Measurements from ENCODE around the gene ZNF207.
"Not testable (repeated sequence)": the region's sequence is repeated elsewhere in the genome, so short reads cannot be mapped to it uniquely, and the experiment has no call there.

ZNF207 gene

GRCh38 chr17:32385971-32386370, 36.0 kb downstream of the ZNF207 start:
- Mint-ChIP-seq H3K4me3 (no peak overlapping the region), H3K36me3 (peaks cover 13% of the 10 kb centered on the region), H3K9me3 (no peaks in the 10 kb centered on the region), H3K27me3 (no peaks in the 10 kb centered on the region), H3K27ac (no peak overlapping the region), H3K4me1 (peaks cover 9% of the 10 kb centered on the region)
- DNase-seq (ENCODE audit: low spot score in 2 of 2) (no peak), ATAC-seq (ENCODE audit: low read depth) (no peak)

GRCh38 chr17:32386844-32387243, 36.9 kb downstream of the ZNF207 start:
- Mint-ChIP-seq H3K4me1 (peaks cover 9% of the 10 kb centered on the region), H3K27me3 (no peaks in the 10 kb centered on the region), H3K4me3 (no peak overlapping the region), H3K36me3 (peaks cover 10% of the 10 kb centered on the region), H3K27ac (peak overlapping the region; percentile 51), H3K9me3 (no peaks in the 10 kb centered on the region)
- ATAC-seq (ENCODE audit: low read depth) = no peak
- no peak for DNase-seq (ENCODE audit: low spot score in 2 of 2)

GRCh38 chr17:32388128-32388527, 38.2 kb downstream of the ZNF207 start:
- ATAC-seq (ENCODE audit: low read depth); H3K27me3 Mint-ChIP-seq; H3K4me1 Mint-ChIP-seq; H3K27ac Mint-ChIP-seq; H3K4me3 Mint-ChIP-seq; DNase-seq (ENCODE audit: low spot score in 2 of 2); H3K9me3 Mint-ChIP-seq; H3K36me3 Mint-ChIP-seq: not testable (repeated sequence)

GRCh38 chr17:32388613-32389459, 38.9 kb downstream of the ZNF207 start:
- Mint-ChIP-seq H3K4me3 (no peak overlapping the region), H3K4me1 (peaks cover 3% of the 10 kb centered on the region), H3K27ac (no peak overlapping the region), H3K27me3 (no peaks in the 10 kb centered on the region), H3K36me3 (no peaks in the 10 kb centered on the region), H3K9me3 (no peaks in the 10 kb centered on the region)
- DNase-seq (ENCODE audit: low spot score in 2 of 2) (no peak), ATAC-seq (ENCODE audit: low read depth) (no peak)

- Mint-ChIP-seq H3K27ac (no peak overlapping the region), H3K36me3 (peaks cover 1% of the 10 kb centered on the region), H3K27me3 (no peaks in the 10 kb centered on the region), H3K9me3 (peaks cover 1% of the 10 kb centered on the region), H3K4me3 (no peak overlapping the region), H3K4me1 (no peaks in the 10 kb centered on the region)
- ATAC-seq (ENCODE audit: low read depth) (no peak), DNase-seq (ENCODE audit: low spot score in 2 of 2) (no peak)
These were observed 43.9 kb downstream of the ZNF207 start for GRCh38 chr17:32393904-32394303.

GRCh38 chr17:32396343-32396742, 46.4 kb downstream of the ZNF207 start:
- Mint-ChIP-seq H3K9me3 (peaks cover 1% of the 10 kb centered on the region), H3K36me3 (peaks cover 1% of the 10 kb centered on the region), H3K4me1 (no peaks in the 10 kb centered on the region), H3K27me3 (no peaks in the 10 kb centered on the region), H3K27ac (no peak overlapping the region), H3K4me3 (no peak overlapping the region)
- DNase-seq (ENCODE audit: low spot score in 2 of 2) (no peak), ATAC-seq (ENCODE audit: low read depth) (no peak)

- DNase-seq (ENCODE audit: low spot score in 2 of 2) = no peak
- Mint-ChIP-seq H3K36me3 (peaks cover 1% of the 10 kb centered on the region), H3K4me1 (no peaks in the 10 kb centered on the region), H3K27me3 (no peaks in the 10 kb centered on the region), H3K27ac (no peak overlapping the region), H3K9me3 (peaks cover 1% of the 10 kb centered on the region), H3K4me3 (no peak overlapping the region)
- ATAC-seq (ENCODE audit: low read depth) = no peak
These were observed 49.0 kb downstream of the ZNF207 start for GRCh38 chr17:32398946-32399345.

GRCh38 chr17:32410085-32410484, 60.1 kb downstream of the ZNF207 start:
- not testable (repeated sequence) for H3K9me3 Mint-ChIP-seq; DNase-seq (ENCODE audit: low spot score in 2 of 2); H3K27ac Mint-ChIP-seq; H3K4me3 Mint-ChIP-seq; ATAC-seq (ENCODE audit: low read depth); H3K4me1 Mint-ChIP-seq; H3K27me3 Mint-ChIP-seq
- peaks cover 10% of the 10 kb centered on the region for H3K36me3 Mint-ChIP-seq

GRCh38 chr17:32426894-32427293, 76.9 kb downstream of the ZNF207 start:
- Mint-ChIP-seq H3K27me3 (no peaks in the 10 kb centered on the region), H3K4me3 (no peak overlapping the region)

GRCh38 chr17:32429598-32429997, 79.6 kb downstream of the ZNF207 start:
- Mint-ChIP-seq H3K36me3 (peaks cover 12% of the 10 kb centered on the region), H3K9me3 (peaks cover 12% of the 10 kb centered on the region), H3K27ac (no peak overlapping the region), H3K4me1 (no peaks in the 10 kb centered on the region), H3K27me3 (no peaks in the 10 kb centered on the region), H3K4me3 (no peak overlapping the region)
- DNase-seq (ENCODE audit: low spot score in 2 of 2) (no peak), ATAC-seq (ENCODE audit: low read depth) (no peak)

More at GRCh38 chr17:32426894-32427293, 76.9 kb downstream of the ZNF207 start:
- DNase-seq (ENCODE audit: low spot score in 2 of 2) (no peak), ATAC-seq (ENCODE audit: low read depth) (no peak)
- Mint-ChIP-seq H3K4me1 (no peaks in the 10 kb centered on the region), H3K36me3 (peaks cover 9% of the 10 kb centered on the region), H3K27ac (no peak overlapping the region), H3K9me3 (peaks cover 12% of the 10 kb centered on the region)
